SH-SY5Y (cell line): Measurements from ENCODE around the gene FAIM2.

Experiments used
- GATA2 ChIP-seq: IDR thresholded peaks from 2 replicates; pipeline ENCODE4 v1.6.1; 2011; ENCODE audit warnings: mild to moderate bottlenecking, low read depth, low read length
- GATA3 ChIP-seq: IDR thresholded peaks from 2 replicates; pipeline ENCODE4 v1.6.1; 2011; ENCODE audit warnings: low read depth, mild to moderate bottlenecking, low read length, moderate library complexity

DNA sequence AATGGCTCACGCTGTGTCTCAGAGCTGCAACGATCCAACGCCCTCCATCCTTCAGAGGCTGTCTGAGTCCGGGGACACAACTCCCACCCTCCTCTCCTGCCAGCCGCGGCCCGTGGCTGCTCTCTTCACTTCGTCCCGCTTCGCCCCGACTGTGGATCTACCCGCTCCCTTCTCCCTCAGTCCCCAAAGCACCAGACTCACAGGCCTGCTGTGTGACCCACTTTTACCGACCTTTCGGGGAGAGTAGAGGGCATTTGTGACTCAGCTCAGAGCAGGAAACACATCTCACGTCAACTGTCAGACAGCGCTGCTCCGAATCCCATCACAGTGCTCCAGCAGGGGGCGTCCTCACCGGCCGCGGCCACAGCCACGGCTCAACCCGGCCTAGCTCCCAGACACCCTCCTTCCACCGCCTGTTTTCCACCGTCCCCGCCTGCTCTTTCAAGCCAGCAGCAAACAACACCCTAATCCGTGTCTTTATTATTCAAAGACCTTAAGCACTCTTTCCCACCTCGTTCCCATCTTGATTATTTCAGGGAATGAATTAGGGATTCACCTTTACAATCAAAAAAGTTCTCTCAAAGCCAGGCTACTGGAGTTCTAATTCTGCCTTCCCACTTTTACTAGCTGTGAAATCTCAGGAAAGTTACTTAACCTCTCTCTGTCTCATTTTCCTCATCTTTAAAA lies 41.8 kb upstream of the FAIM2 start:
- TF ChIP-seq GATA2 = no peak
- no peak for TF ChIP-seq GATA3
